PFSK-1 (cell line): ENCODE results near the gene DAP3.

Experiments
- POLR2AphosphoS5 ChIP-seq: IDR thresholded peaks from 2 replicates; pipeline ENCODE4 v1.6.1; 2012; ENCODE audit warnings: low read depth, mild to moderate bottlenecking, control low read depth, low read length, moderate library complexity
- TAF1 ChIP-seq: IDR thresholded peaks from 2 replicates; pipeline ENCODE4 v1.6.1; 2012; ENCODE audit warnings: low read length, control low read depth, borderline replicate concordance; ENCODE audit not compliant: insufficient read depth

- TF ChIP-seq TAF1 = no peak
- no peak for TF ChIP-seq POLR2AphosphoS5
These were observed 20.5 kb downstream of the DAP3 start for GRCh38 chr1:155709391-155709790.
